Measurements from ENCODE around the gene RABEP2.
"Not testable (repeated sequence)": the region's sequence is repeated elsewhere in the genome, so short reads cannot be mapped to it uniquely, and the experiment has no call there.

Gene RABEP2

GRCh38 chr16:28897826-28898225 is 27.2 kb downstream of the RABEP2 start:
- no peak overlapping the region for H3K4me3 ChIP-seq (ENCODE audit: low read depth, low read length)
- TF ChIP-seq CTCF (IDR thresholded peaks at IDR 0.05; ENCODE audit: low read depth, low read length) = no peak

- H3K4me3 ChIP-seq (ENCODE audit: low read depth, low read length) = no peak overlapping the region
These were observed 29.4 kb downstream of the RABEP2 start for GRCh38 chr16:28895609-28896008.

GRCh38 chr16:28893291-28893690 is 31.7 kb downstream of the RABEP2 start:
- no peak overlapping the region for H3K4me3 ChIP-seq (ENCODE audit: low read depth, low read length)
- TF ChIP-seq CTCF (IDR thresholded peaks at IDR 0.05; ENCODE audit: low read depth, low read length) = no peak

More at GRCh38 chr16:28895609-28896008, 29.4 kb downstream of the RABEP2 start:
- TF ChIP-seq CTCF (IDR thresholded peaks at IDR 0.05; ENCODE audit: low read depth, low read length) = no peak

GRCh38 chr16:28891964-28892890 is 32.8 kb downstream of the RABEP2 start:
- no peak overlapping the region for H3K4me3 ChIP-seq (ENCODE audit: low read depth, low read length)
- TF ChIP-seq CTCF (IDR thresholded peaks at IDR 0.05; ENCODE audit: low read depth, low read length) = no peak

GRCh38 chr16:28890355-28890754 is 34.7 kb downstream of the RABEP2 start:
- not testable (repeated sequence) for H3K4me3 ChIP-seq (ENCODE audit: low read depth, low read length)

GRCh38 chr16:28886945-28887344 is 38.1 kb downstream of the RABEP2 start:
- no peak for TF ChIP-seq CTCF (IDR thresholded peaks at IDR 0.05; ENCODE audit: low read depth, low read length)
- no peak overlapping the region for H3K4me3 ChIP-seq (ENCODE audit: low read depth, low read length)

GRCh38 chr16:28884045-28884444 is 41.0 kb downstream of the RABEP2 start:
- TF ChIP-seq CTCF (IDR thresholded peaks at IDR 0.05; ENCODE audit: low read depth, low read length) = no peak
- no peak overlapping the region for H3K4me3 ChIP-seq (ENCODE audit: low read depth, low read length)

Data from WI38 (cell line).